GM12875 (cell line): ENCODE results near the gene FAH.

Source experiments
- H3K4me3 ChIP-seq: one replicate; pipeline ENCODE4 v1.5.1; 2011; ENCODE audit warnings: low read depth, low read length, control low read depth
- CTCF ChIP-seq: IDR thresholded peaks from 2 replicates; pipeline ENCODE4 v1.5.1; 2011; ENCODE audit warnings: low read depth, mild to moderate bottlenecking, control low read depth, inconsistent platforms, low read length, moderate library complexity, borderline replicate concordance; ENCODE audit not compliant: insufficient read depth

FAH gene

GRCh38 chr15:80127911-80128310 lies 24.9 kb upstream of the FAH start:
- TF ChIP-seq CTCF = no peak
- no peak overlapping the region for H3K4me3 ChIP-seq

GRCh38 chr15:80132382-80132781 lies 20.4 kb upstream of the FAH start:
- H3K4me3 ChIP-seq = no peak overlapping the region
- TF ChIP-seq CTCF = no peak

GRCh38 chr15:80136854-80137253 lies 15.9 kb upstream of the FAH start:
- no peak for TF ChIP-seq CTCF
- H3K4me3 ChIP-seq = no peak overlapping the region

GRCh38 chr15:80138961-80139360 lies 13.8 kb upstream of the FAH start:
- H3K4me3 ChIP-seq = no peak overlapping the region
- TF ChIP-seq CTCF = no peak

GRCh38 chr15:80140909-80141308 lies 11.9 kb upstream of the FAH start:
- no peak for TF ChIP-seq CTCF

GRCh38 chr15:80141916-80142598 lies 10.7 kb upstream of the FAH start:
- TF ChIP-seq CTCF = no peak
- no peak overlapping the region for H3K4me3 ChIP-seq

More at GRCh38 chr15:80140909-80141308, 11.9 kb upstream of the FAH start:
- no peak overlapping the region for H3K4me3 ChIP-seq

- H3K4me3 ChIP-seq = no peak overlapping the region
- no peak for TF ChIP-seq CTCF
Measured at GRCh38 chr15:80142646-80143045, 10.2 kb upstream of the FAH start.
